Colonic mucosa (tissue), 4 donors: Measurements from ENCODE around the gene TAS2R5. TPM values are rescaled to one million over a fixed set of nuclear protein-coding genes. Genes with fewer than 3 reads are reported as not detected.
"Not testable (repeated sequence)": the region's sequence is repeated elsewhere in the genome, so short reads cannot be mapped to it uniquely, and the experiment has no call there.

ENCODE experiments used
- DNase-seq: peaks from one replicate; pipeline ENCODE4 v3.0.0-alpha.2; 2020
- H3K27ac ChIP-seq: fragments of 200-600 bp; one replicate; pipeline ENCODE4 v1.8.0; 2021
- H3K27me3 ChIP-seq: fragments of 200-600 bp; one replicate; pipeline ENCODE4 v1.8.0; 2021
- H3K36me3 ChIP-seq: fragments of 200-600 bp; one replicate; pipeline ENCODE4 v1.8.0; 2021
- H3K4me1 ChIP-seq: fragments of 200-600 bp; one replicate; pipeline ENCODE4 v1.8.0; 2021; ENCODE audit warnings: mild to moderate bottlenecking
- H3K4me3 ChIP-seq: fragments of 200-600 bp; one replicate; pipeline ENCODE4 v1.8.0; 2021
- H3K9ac ChIP-seq, 2 donors: one replicate each; pipeline ENCODE4 v1.7.0; 2013; ENCODE audit warnings: control low read depth in 2 of 2, low read depth in 2 of 2, low read length in 2 of 2
- H3K9me3 ChIP-seq: fragments of 200-600 bp; one replicate; pipeline ENCODE4 v1.8.0; 2021
- intact Hi-C: fragments of 100-400 bp; cut with DNase I; formaldehyde crosslinking; loops from one replicate; pipeline ENCODE4 v1.14.1; 2022
- total RNA-seq, 2 donors: library from RNA; stranded (reverse); fragmentation: NEBNext Ultra II Directional in 1 of 2; extraction: Animal tissue kit (Norgen Biotek cat#: 25700) in 1 of 2; gene quantifications; one replicate each; pipeline ENCODE4 v1.2.1, GENCODE V29; 2021
- TF ChIP-seq, protein P1 (sequence below): fragments of 200-600 bp; IDR thresholded peaks from one replicate; pipeline ENCODE4 v1.8.0; 2022; ENCODE audit warnings: antibody characterized with exemption, mild to moderate bottlenecking
- donor health status: healthy.
- donor health status: DM: no; HTN: no; CAD: no.
- donor health status: DM: no; HTN: no; CAD: no.

TAS2R5 gene
- total RNA-seq, 2 donors from 2014 or later = 0.98 to 1.2 TPM

DNA sequence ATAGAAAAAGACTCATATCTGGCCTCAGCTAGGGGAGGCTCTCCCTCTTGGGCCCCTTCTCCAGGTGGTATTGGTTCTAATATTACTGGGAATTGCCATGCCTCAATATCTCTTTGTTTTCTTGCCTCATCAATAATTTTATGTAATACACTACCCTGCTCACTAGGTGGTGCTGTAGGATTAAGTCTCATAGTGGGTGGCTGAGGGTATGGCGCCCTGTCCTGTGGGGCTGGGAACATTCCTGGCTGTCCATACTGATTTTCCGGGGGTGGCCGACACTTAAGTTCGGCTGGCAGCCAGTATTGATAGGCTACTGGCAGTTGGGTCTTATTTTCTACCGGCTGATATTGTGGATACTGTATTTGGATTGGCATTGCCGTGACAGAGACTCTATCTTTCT, 35.1 kb upstream of the TAS2R5 start:
- intact Hi-C loops = no loop called here
- Histone ChIP-seq H3K27me3 (no peaks in the 10 kb centered on the region), H3K36me3 (peaks cover 17% of the 10 kb centered on the region), H3K4me1 (no peaks in the 10 kb centered on the region), H3K27ac (no peak overlapping the region), H3K4me3 (no peak overlapping the region), H3K9me3 (peaks cover 7% of the 10 kb centered on the region), H3K9ac (no peak overlapping the region)
- TF ChIP-seq, protein P1, sequence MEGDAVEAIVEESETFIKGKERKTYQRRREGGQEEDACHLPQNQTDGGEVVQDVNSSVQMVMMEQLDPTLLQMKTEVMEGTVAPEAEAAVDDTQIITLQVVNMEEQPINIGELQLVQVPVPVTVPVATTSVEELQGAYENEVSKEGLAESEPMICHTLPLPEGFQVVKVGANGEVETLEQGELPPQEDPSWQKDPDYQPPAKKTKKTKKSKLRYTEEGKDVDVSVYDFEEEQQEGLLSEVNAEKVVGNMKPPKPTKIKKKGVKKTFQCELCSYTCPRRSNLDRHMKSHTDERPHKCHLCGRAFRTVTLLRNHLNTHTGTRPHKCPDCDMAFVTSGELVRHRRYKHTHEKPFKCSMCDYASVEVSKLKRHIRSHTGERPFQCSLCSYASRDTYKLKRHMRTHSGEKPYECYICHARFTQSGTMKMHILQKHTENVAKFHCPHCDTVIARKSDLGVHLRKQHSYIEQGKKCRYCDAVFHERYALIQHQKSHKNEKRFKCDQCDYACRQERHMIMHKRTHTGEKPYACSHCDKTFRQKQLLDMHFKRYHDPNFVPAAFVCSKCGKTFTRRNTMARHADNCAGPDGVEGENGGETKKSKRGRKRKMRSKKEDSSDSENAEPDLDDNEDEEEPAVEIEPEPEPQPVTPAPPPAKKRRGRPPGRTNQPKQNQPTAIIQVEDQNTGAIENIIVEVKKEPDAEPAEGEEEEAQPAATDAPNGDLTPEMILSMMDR = no peak
- DNase-seq = no peak

DNA sequence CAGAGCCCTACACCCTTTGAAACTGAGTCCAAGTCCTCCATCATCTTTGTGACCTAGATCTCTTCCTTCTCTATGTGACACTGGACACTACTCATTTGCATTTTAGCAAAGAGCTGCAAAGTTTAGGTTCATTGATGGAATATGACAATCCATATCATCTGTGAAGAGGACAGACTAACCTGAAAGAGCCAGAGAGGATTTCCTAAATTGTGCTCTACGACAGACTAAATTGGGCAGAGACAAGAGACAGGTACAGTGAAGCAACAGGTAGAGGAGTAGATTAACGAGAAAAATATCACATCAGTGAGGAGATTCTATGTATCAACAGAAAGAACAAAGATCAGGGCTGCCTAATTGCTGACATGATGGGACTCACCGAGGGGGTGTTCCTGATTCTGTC, 26.2 kb upstream of the TAS2R5 start, which contains the start of gene TAS2R3:
TAS2R3 (plus strand) TSS at position 301 of the 400 bp plus-strand sequence; CDS start at position 363, 62 bp downstream.
- no peak within 1 kb of the TSS for H3K4me3 ChIP-seq
- H3K27ac ChIP-seq = no peak within 1 kb of the TSS
- DNase-seq = no peak
- no peaks in the 10 kb centered on the region for H3K4me1 ChIP-seq
- H3K36me3 ChIP-seq = no peaks in the 10 kb centered on the region
- no peaks in the 10 kb centered on the region for H3K27me3 ChIP-seq
- no peak within 1 kb of the TSS for H3K9ac ChIP-seq
- intact Hi-C loops = no loop called here
- TF ChIP-seq, protein P1 = no peak
- H3K9me3 ChIP-seq = no peaks in the 10 kb centered on the region

DNA sequence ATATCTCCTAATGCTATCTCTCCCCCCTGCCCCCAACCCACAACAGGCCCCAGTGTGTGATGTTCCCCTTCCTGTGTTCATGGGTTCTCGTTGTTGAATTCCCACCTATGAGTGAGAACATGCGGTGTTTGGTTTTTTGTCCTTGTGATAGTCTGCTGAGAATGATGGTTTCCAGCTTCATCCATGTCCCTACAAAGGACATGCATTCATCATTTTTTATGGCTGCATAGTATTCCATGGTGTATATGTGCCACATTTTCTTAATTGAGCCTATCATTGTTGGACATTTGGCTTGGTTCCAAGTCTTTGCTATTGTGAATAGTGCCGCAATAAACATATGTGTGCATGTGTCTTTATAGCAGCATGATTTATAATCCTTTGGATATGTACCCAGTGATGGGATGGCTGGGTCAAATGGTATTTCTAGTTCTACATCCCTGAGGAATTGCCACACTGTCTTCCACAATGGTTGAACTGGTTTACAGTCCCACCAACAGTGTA, 19.9 kb upstream of the TAS2R5 start:
- H3K27me3 ChIP-seq, intact Hi-C loops, H3K36me3 ChIP-seq, H3K4me3 ChIP-seq, H3K4me1 ChIP-seq, H3K9ac ChIP-seq, H3K27ac ChIP-seq, DNase-seq, H3K9me3 ChIP-seq: not testable (repeated sequence)

DNA sequence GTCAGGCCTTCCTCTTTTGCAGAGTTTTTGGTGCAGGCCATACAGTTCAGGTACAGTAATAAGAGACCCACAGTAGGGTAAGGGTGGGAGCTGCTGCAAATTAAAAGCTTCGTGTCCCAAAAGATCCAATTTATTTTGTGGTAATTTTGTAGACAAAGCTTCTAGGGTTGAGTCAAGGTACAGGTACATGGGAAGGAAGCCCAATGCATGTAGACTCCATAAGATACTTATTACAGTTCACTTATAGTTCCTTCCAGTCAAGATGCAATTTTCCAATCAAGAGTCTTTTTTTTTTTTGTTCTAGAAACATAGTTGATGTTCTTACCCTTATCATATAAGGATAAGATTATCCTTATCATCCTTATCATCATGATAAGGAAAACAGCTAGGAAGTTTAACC, 13.6 kb upstream of the TAS2R5 start, which contains the start of gene TAS2R4:
TAS2R4 (plus strand) TSS at position 301 of the 400 bp plus-strand sequence. CDS start 1,815 bp downstream, outside the sequence.
- no peaks in the 10 kb centered on the region for H3K4me1 ChIP-seq
- TF ChIP-seq, protein P1 = no peak
- H3K27ac ChIP-seq = no peak within 1 kb of the TSS
- no peak for DNase-seq
- no peak within 1 kb of the TSS for H3K9ac ChIP-seq
- H3K9me3 ChIP-seq = no peaks in the 10 kb centered on the region
- no peaks in the 10 kb centered on the region for H3K36me3 ChIP-seq
- H3K27me3 ChIP-seq = no peaks in the 10 kb centered on the region
- intact Hi-C loops = no loop called here
- H3K4me3 ChIP-seq = no peak within 1 kb of the TSS

DNA sequence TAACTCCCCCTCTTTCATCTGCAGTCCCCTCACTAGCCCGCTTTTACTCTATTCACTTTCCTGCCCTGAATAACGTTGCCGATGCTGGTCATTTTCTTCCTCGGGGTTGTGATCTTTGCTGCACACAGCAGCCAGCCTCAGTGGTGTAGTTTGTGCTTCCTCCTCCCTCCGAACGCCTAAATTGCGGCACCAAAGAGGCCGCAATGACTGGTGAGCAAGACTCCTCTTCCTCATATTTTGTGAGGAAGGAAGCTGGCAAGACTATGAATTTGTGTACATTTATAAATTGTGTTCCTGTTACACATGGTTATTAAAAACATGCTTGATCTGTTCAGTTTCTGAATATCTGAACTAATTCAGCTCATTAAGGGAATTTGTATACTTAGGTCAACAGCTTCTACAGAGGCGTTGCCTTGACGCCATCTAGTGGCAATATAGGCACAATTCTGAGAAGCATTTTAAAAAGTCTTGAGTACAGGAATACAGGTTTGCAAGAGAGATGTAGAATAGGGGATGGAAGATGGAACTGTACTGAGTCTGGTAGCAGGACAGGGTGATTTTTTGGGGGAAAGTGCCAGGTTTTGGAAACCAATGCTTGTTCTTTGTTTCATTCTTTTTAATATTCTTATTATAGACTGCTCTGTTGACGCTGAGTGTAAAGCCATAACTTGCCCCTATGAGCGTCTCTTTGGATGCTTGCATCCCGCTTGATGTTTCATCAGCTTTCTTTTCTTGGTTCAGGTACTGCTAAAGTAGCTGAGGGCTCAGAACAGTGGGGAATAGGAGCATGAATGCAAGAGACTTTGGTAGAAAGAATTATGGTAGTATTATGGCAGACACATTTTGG, 4.1 kb upstream of the TAS2R5 start:
- intact Hi-C loops = no loop called here
- DNase-seq = no peak
- TF ChIP-seq, protein P1 = peak; percentile 56

DNA sequence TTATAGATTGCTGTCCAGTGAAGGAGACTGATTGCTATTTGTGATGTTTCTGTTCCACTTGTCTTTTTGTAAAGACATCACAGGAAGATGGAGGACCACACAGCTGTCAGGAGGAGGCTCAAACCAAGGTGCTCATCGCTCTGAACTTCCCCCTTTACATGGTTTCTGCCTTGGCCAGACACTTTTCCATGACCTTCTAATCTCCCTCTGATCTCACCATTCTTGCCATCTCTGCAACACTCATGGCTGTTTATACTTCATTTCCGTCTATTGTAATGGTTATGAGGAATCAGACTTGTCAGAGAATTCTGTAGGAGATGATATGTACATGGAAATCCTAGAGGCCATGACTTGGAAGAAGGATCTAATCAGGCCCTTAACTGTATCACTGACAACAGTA, 1.7 kb upstream of the TAS2R5 start:
- no peaks in the 10 kb centered on the region for H3K27me3 ChIP-seq
- no peak for DNase-seq
- intact Hi-C loops = no loop called here
- no peaks in the 10 kb centered on the region for H3K4me1 ChIP-seq
- H3K9ac ChIP-seq = no peak overlapping the region
- no peak overlapping the region for H3K27ac ChIP-seq
- H3K36me3 ChIP-seq = no peaks in the 10 kb centered on the region
- TF ChIP-seq, protein P1 = no peak
- H3K4me3 ChIP-seq = no peak overlapping the region
- H3K9me3 ChIP-seq = no peaks in the 10 kb centered on the region

More for the DNA sequence above, 4.1 kb upstream of the TAS2R5 start:
- Histone ChIP-seq H3K4me3 (no peak overlapping the region), H3K36me3 (no peaks in the 10 kb centered on the region), H3K27ac (no peak overlapping the region), H3K4me1 (no peaks in the 10 kb centered on the region), H3K27me3 (no peaks in the 10 kb centered on the region), H3K9me3 (no peaks in the 10 kb centered on the region), H3K9ac (no peak overlapping the region)
